GM12878 (cell line): ENCODE measurements around the gene EFNA3. TPM values are rescaled to one million over a fixed set of nuclear protein-coding genes. Genes with fewer than 3 reads are reported as not detected.
"Not testable (repeated sequence)": the region's sequence is repeated elsewhere in the genome, so short reads cannot be mapped to it uniquely, and the experiment has no call there.

Experiments
- ATAC-seq: fragments of 200-7000 bp; cut with Tn5 transposase; 3 replicates; pipeline ENCODE4 v1.9.1; 2020; ENCODE audit warnings: mild to moderate bottlenecking, moderate library complexity
- BruUV-seq: library from RNA; stranded (reverse); fragments of 400-500 nt; replicated peaks from 2 replicates; lab custom pipeline; 2021; lab: Mats Ljungman, UMichigan
- CTCF ChIA-PET: fragments of 300-600 bp; sonication (Branson Sonifier 250); formaldehyde crosslinking; extraction: SDS; loops from one replicate; lab custom pipeline; 2021; ENCODE audit warnings: inconsistent platforms; lab: Yijun Ruan, JAX
- POLR2A ChIA-PET: fragments of 350-600 bp; formaldehyde crosslinking; extraction: SDS; loops from one replicate; lab custom pipeline; 2021; ENCODE audit warnings: inconsistent platforms; lab: Charles Lee
- RAD21 ChIA-PET: fragments of 300-600 bp; sonication (Branson Sonifier 250); formaldehyde crosslinking; loops from one replicate; lab custom pipeline; 2023; ENCODE audit warnings: antibody characterized with exemption; ENCODE audit not compliant: unreplicated experiment; lab: Charles Lee
- SMC1A ChIA-PET: fragments of 300-600 bp; sonication (Branson Sonifier 250); formaldehyde crosslinking; loops from one replicate; lab custom pipeline; 2023; ENCODE audit not compliant: unreplicated experiment, uncharacterized antibody; lab: Charles Lee
- DNase-seq: peaks from one replicate; pipeline ENCODE4 v3.0.0-alpha.2; 2011; ENCODE audit warnings: low read depth, low spot score
- FAIRE-seq: peaks from 3 replicates; lab custom pipeline; 2011; peaks lifted over from hg19 to GRCh38; lab: Jason Lieb, UNC
- H2AFZ ChIP-seq: 2 replicates; pipeline ENCODE4 v1.6.0; 2011; ENCODE audit warnings: low read depth, low read length, control low read depth; ENCODE audit not compliant: control insufficient read depth
- H3K27ac ChIP-seq: 2 replicates; pipeline ENCODE4 v1.5.1; 2011; ENCODE audit warnings: control low read depth; ENCODE audit not compliant: control insufficient read depth, insufficient read depth
- H3K27me3 ChIP-seq, 2 experiments: replicated peaks in 1 of 2; 2 replicates each; pipeline versions ENCODE4 v1.6.0 to v1.6.1; 2011; ENCODE audit warnings: low read length in 1 of 2; ENCODE audit not compliant: control insufficient read depth in 2 of 2, insufficient read depth in 2 of 2
- H3K36me3 ChIP-seq, 2 experiments: 2 replicates each; pipeline ENCODE4 v1.5.1; 2011; ENCODE audit warnings: low read length in 1 of 2; ENCODE audit not compliant: control insufficient read depth in 2 of 2, insufficient read depth in 2 of 2
- H3K4me1 ChIP-seq: 2 replicates; pipeline ENCODE4 v1.6.1; 2011; ENCODE audit warnings: mild to moderate bottlenecking, low read length, moderate library complexity, mixed read lengths; ENCODE audit not compliant: control insufficient read depth, insufficient read depth
- H3K4me2 ChIP-seq: 2 replicates; pipeline ENCODE4 v1.6.0; 2011; ENCODE audit warnings: control low read depth; ENCODE audit not compliant: control insufficient read depth, insufficient read depth
- H3K4me3 ChIP-seq: fragments of 200-600 bp; sonication (generic); 2 replicates; pipeline ENCODE4 v1.5.1; 2016
- H3K79me2 ChIP-seq: 2 replicates; pipeline ENCODE4 v1.6.0; 2011; ENCODE audit warnings: low read length; ENCODE audit not compliant: control insufficient read depth, insufficient read depth
- H3K9ac ChIP-seq: 2 replicates; pipeline ENCODE4 v1.8.0; 2011; ENCODE audit warnings: low read length, control low read depth, mixed read lengths; ENCODE audit not compliant: control insufficient read depth, insufficient read depth
- H3K9me3 ChIP-seq: replicated peaks from 3 replicates; pipeline ENCODE4 v1.5.1; 2011; ENCODE audit warnings: mild to moderate bottlenecking, low read length; ENCODE audit not compliant: control insufficient read depth, insufficient read depth
- H4K20me1 ChIP-seq: 2 replicates; pipeline ENCODE4 v1.6.0; 2011; ENCODE audit not compliant: control insufficient read depth, insufficient read depth
- FOXK2 ChIP-seq: fragments of 450-650 bp; IDR thresholded peaks from 2 replicates; pipeline ENCODE4 v1.6.1; 2017; ENCODE audit warnings: mild to moderate bottlenecking, moderate library complexity
- JUNB ChIP-seq: IDR thresholded peaks from 2 replicates; pipeline ENCODE4 v1.6.1; 2016; ENCODE audit warnings: antibody characterized with exemption, mild to moderate bottlenecking
- NBN ChIP-seq: fragments of 450-650 bp; IDR thresholded peaks from 2 replicates; pipeline ENCODE4 v1.6.1; 2016
- NFIC ChIP-seq: IDR thresholded peaks from 2 replicates; pipeline ENCODE4 v1.6.1; 2012; ENCODE audit warnings: low read depth, mild to moderate bottlenecking, inconsistent platforms, low read length, moderate library complexity
- NR2C2 ChIP-seq: IDR thresholded peaks from 2 replicates; pipeline ENCODE4 v1.6.1; 2011; ENCODE audit warnings: borderline replicate concordance, low read depth; ENCODE audit not compliant: control insufficient read depth, insufficient read length
- WGBS: methylation state at CpG from one replicate; pipeline ENCODE4 v1.1.6; 2016; ENCODE audit warnings: low lambda C conversion rate; ENCODE audit not compliant: insufficient replicate concordance, insufficient coverage; ENCODE audit errors: missing lambda C conversion rate; 5-methylcytosine and 5-hydroxymethylcytosine counted together
- in situ Hi-C: fragments of 300-500 bp; cut with MboI; formaldehyde crosslinking; loops from 9 replicates; pipeline ENCODE4 v1.14.3; 2018; ENCODE audit warnings: mixed read lengths
- intact Hi-C: fragments of 100-400 bp; cut with micrococcal nuclease; formaldehyde crosslinking; loops from one replicate; pipeline ENCODE4 v1.14.2; 2022; ENCODE audit not compliant: unreplicated experiment
- polyA plus RNA-seq, 11 experiments: library from polyadenylated mRNA; depleted of rRNA in 4 of 11; unstranded in 6 of 11; stranded (reverse) in 5 of 11; fragments of >200 nt; fragmentation: Nextera tagmentation in 4 of 11; fragmentation: Illumina TruSeq in 1 of 11; extraction: Ambion mirVana in 4 of 11; extraction: Trizol in 1 of 11; gene quantifications; 1 replicate in 1 of 11; 2 replicates in 10 of 11; pipeline versions ENCODE4 v1.2.1 to v1.2.3, GENCODE V29; 2011 to 2016; ENCODE audit warnings: inconsistent platforms in 2 of 11, missing spikeins in 2 of 11, low read depth in 1 of 11
- total RNA-seq, 4 experiments: library from RNA; depleted of rRNA in 3 of 4; stranded (reverse); fragments of >200 nt in 3 of 4; fragmentation: Illumina TruSeq in 1 of 4; extraction: Trizol in 1 of 4; gene quantifications; 2 replicates each; pipeline versions ENCODE4 v1.2.1 to v1.2.3, GENCODE V29; 2013 to 2021
- TF ChIP-seq, protein P1 (sequence below): fragments of 450-650 bp; formaldehyde crosslinking; IDR thresholded peaks from 2 replicates; pipeline ENCODE4 v1.4.0; 2020; ENCODE audit warnings: mild to moderate bottlenecking, moderate library complexity
- TF ChIP-seq, protein P2 (sequence below): fragments of 450-650 bp; IDR thresholded peaks from 2 replicates; pipeline ENCODE4 v1.6.1; 2017; ENCODE audit warnings: low read depth, mild to moderate bottlenecking, moderate library complexity

The EFNA3 gene
- total and polyA plus RNA-seq, 10 of the 15 experiments (the other 5 are each of a cell fraction or from before 2014, with no cell fraction given), result 0.08 to 5.4 (median 1.1) TPM

DNA sequence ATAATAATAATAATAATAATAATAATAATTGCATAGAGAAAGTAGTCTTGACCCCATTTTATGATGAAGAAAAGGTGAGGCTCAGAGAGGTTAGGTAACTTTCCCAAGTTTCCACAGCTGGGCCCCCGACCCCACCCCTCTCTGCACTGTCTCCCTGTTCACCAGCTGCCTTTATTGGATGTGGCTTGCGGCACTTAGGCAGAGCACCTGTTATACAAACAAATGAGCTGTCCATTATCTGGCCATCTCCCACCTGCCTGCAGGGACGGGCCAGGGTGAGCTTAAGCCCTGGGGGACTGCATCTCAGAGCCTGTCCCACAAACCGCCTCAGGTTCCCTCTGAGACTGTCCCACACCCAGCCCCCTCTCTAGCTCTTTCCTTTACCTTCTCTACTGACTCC lies 39.0 kb downstream of the EFNA3 start (continued):
- TF ChIP-seq, protein P1, sequence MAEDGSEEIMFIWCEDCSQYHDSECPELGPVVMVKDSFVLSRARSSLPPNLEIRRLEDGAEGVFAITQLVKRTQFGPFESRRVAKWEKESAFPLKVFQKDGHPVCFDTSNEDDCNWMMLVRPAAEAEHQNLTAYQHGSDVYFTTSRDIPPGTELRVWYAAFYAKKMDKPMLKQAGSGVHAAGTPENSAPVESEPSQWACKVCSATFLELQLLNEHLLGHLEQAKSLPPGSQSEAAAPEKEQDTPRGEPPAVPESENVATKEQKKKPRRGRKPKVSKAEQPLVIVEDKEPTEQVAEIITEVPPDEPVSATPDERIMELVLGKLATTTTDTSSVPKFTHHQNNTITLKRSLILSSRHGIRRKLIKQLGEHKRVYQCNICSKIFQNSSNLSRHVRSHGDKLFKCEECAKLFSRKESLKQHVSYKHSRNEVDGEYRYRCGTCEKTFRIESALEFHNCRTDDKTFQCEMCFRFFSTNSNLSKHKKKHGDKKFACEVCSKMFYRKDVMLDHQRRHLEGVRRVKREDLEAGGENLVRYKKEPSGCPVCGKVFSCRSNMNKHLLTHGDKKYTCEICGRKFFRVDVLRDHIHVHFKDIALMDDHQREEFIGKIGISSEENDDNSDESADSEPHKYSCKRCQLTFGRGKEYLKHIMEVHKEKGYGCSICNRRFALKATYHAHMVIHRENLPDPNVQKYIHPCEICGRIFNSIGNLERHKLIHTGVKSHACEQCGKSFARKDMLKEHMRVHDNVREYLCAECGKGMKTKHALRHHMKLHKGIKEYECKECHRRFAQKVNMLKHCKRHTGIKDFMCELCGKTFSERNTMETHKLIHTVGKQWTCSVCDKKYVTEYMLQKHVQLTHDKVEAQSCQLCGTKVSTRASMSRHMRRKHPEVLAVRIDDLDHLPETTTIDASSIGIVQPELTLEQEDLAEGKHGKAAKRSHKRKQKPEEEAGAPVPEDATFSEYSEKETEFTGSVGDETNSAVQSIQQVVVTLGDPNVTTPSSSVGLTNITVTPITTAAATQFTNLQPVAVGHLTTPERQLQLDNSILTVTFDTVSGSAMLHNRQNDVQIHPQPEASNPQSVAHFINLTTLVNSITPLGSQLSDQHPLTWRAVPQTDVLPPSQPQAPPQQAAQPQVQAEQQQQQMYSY (CRISPR knock-in tag), result no peak
- TF ChIP-seq, protein P2, sequence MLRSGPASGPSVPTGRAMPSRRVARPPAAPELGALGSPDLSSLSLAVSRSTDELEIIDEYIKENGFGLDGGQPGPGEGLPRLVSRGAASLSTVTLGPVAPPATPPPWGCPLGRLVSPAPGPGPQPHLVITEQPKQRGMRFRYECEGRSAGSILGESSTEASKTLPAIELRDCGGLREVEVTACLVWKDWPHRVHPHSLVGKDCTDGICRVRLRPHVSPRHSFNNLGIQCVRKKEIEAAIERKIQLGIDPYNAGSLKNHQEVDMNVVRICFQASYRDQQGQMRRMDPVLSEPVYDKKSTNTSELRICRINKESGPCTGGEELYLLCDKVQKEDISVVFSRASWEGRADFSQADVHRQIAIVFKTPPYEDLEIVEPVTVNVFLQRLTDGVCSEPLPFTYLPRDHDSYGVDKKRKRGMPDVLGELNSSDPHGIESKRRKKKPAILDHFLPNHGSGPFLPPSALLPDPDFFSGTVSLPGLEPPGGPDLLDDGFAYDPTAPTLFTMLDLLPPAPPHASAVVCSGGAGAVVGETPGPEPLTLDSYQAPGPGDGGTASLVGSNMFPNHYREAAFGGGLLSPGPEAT, result no peak
- TF ChIP-seq FOXK2, result no peak
- TF ChIP-seq NBN, result no peak
- TF ChIP-seq NFIC, result no peak
- TF ChIP-seq JUNB, result no peak
- TF ChIP-seq NR2C2, result no peak
- TF ChIP-seq, all 136 proteins: peak for 0

DNA sequence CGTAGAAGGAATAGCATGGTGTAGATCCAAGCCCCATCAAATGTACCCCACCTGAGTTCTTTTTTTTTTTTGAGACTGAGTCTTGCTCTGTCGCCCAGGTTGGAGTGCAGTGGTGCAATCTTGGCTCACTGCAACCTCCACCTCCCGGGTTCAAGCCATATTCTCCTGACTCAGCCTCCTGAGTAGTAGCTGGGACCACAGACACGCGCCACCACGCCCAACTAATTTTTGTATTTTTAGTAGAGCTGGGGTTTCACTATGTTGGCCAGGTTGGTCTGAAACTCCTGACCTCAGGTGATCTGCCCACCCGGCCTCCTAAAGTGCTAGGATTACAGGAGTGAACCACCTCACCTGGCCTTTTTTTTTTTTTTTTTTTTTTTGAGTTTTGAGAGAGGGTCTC lies 39.5 kb downstream of the EFNA3 start:
- H3K9ac ChIP-seq, H3K4me2 ChIP-seq, H4K20me1 ChIP-seq, H3K27ac ChIP-seq, POLR2A ChIA-PET, H3K27me3 ChIP-seq, intact Hi-C loops, ATAC-seq, in situ Hi-C loops, H3K9me3 ChIP-seq, H3K4me3 ChIP-seq, FAIRE-seq, H3K79me2 ChIP-seq, DNase-seq, H3K36me3 ChIP-seq, H3K4me1 ChIP-seq, H2AFZ ChIP-seq, BruUV-seq: not testable (repeated sequence)
- ChIA-PET RAD21 (interaction anchor here (0.7 to 1.4 kb wide), 3 partner anchors 49 to 192 kb away, joined by 3 read pairs; partner anchors contain the start of gene KRTCAP2), CTCF (interaction anchor here (0.8 to 2.9 kb wide), 4 partner anchors 23 to 67 kb away, joined by 3 to 10 read pairs (median 3); partner anchors contain the start of gene ADAM15), SMC1A (interaction anchor here (0.6 to 1.5 kb wide), 3 partner anchors 12 to 1081 kb away, joined by 3 to 5 read pairs (median 3); no protein-coding TSS in a partner anchor)
- 11% methylated on average over 7 of the region's 7 CpGs for WGBS
